GM12875 (cell line): ENCODE measurements around the gene CREB5.

Experiments
- H3K4me3 ChIP-seq: one replicate; pipeline ENCODE4 v1.5.1; 2011; ENCODE audit warnings: low read depth, low read length, control low read depth
- CTCF ChIP-seq: IDR thresholded peaks from 2 replicates; pipeline ENCODE4 v1.5.1; 2011; ENCODE audit warnings: low read depth, mild to moderate bottlenecking, control low read depth, inconsistent platforms, low read length, moderate library complexity, borderline replicate concordance; ENCODE audit not compliant: insufficient read depth

The CREB5 gene

GRCh38 chr7:28847176-28847575 is 434.9 kb downstream of the CREB5 start:
- TF ChIP-seq CTCF, result no peak
- no peak overlapping the region for H3K4me3 ChIP-seq

GRCh38 chr7:28847681-28848080 is 435.4 kb downstream of the CREB5 start:
- no peak for TF ChIP-seq CTCF
- no peak overlapping the region for H3K4me3 ChIP-seq

GRCh38 chr7:28848906-28849305 is 436.6 kb downstream of the CREB5 start:
- no peak for TF ChIP-seq CTCF
- no peak overlapping the region for H3K4me3 ChIP-seq

- TF ChIP-seq CTCF, result no peak
- H3K4me3 ChIP-seq, result no peak overlapping the region
Measured at GRCh38 chr7:28850699-28851098, 438.4 kb downstream of the CREB5 start.

- TF ChIP-seq CTCF, result no peak
- H3K4me3 ChIP-seq, result no peak overlapping the region
Measured at GRCh38 chr7:28853150-28853549, 440.8 kb downstream of the CREB5 start.

- peak; percentile 89 for TF ChIP-seq CTCF
- peak overlapping the region; percentile 66 for H3K4me3 ChIP-seq
Measured at GRCh38 chr7:28853834-28854749, 441.8 kb downstream of the CREB5 start.

- H3K4me3 ChIP-seq, result no peak overlapping the region
- TF ChIP-seq CTCF, result no peak
Measured at GRCh38 chr7:28854750-28855074, 442.4 kb downstream of the CREB5 start.
